Calu3 (cell line): ENCODE measurements around the gene XRCC2. TPM values are rescaled to one million over a fixed set of nuclear protein-coding genes. Genes with fewer than 3 reads are reported as not detected.

Experiments used
- BruUV-seq: library from RNA; stranded (reverse); fragments of 400-500 nt; replicated peaks from 2 replicates; lab custom pipeline; 2021; lab: Mats Ljungman, UMichigan
- CTCF ChIA-PET: fragments of 300-600 bp; sonication (Branson Sonifier 250); formaldehyde crosslinking; loops from one replicate; lab custom pipeline; 2022; ENCODE audit warnings: antibody characterized with exemption; lab: Charles Lee
- DNase-seq: peaks from one replicate; pipeline ENCODE4 v3.0.0; 2022
- H3K27ac Mint-ChIP-seq: one replicate; pipeline ENCODE4 v1.8.0; 2022; ENCODE audit warnings: mixed read lengths; ENCODE audit not compliant: unreplicated experiment
- H3K27me3 Mint-ChIP-seq: one replicate; pipeline ENCODE4 v1.8.0; 2022; ENCODE audit warnings: mixed read lengths; ENCODE audit not compliant: unreplicated experiment
- H3K36me3 Mint-ChIP-seq: one replicate; pipeline ENCODE4 v1.8.0; 2022; ENCODE audit warnings: mild to moderate bottlenecking, moderate library complexity, mixed read lengths; ENCODE audit not compliant: insufficient read depth, unreplicated experiment
- H3K4me1 Mint-ChIP-seq: one replicate; pipeline ENCODE4 v1.8.0; 2022; ENCODE audit warnings: mild to moderate bottlenecking, low read depth, mixed read lengths; ENCODE audit not compliant: unreplicated experiment
- H3K4me3 Mint-ChIP-seq: one replicate; pipeline ENCODE4 v1.8.0; 2022; ENCODE audit warnings: mild to moderate bottlenecking, low read depth, moderate library complexity, mixed read lengths; ENCODE audit not compliant: unreplicated experiment
- H3K9me3 Mint-ChIP-seq: one replicate; pipeline ENCODE4 v1.8.0; 2022; ENCODE audit warnings: low read depth, mixed read lengths; ENCODE audit not compliant: unreplicated experiment
- intact Hi-C: fragments of 100-400 bp; cut with micrococcal nuclease; formaldehyde crosslinking; loops from one replicate; pipeline ENCODE4 v1.10.0; 2022; ENCODE audit not compliant: unreplicated experiment
- total RNA-seq: library from RNA; stranded (reverse); gene quantifications from 2 replicates; pipeline ENCODE4 v1.2.3, GENCODE V29; 2022
- TF ChIP-seq, protein P1 (sequence below): fragments of 200-600 bp; IDR thresholded peaks from one replicate; pipeline ENCODE4 v1.8.0; 2022; ENCODE audit warnings: antibody characterized with exemption; ENCODE audit not compliant: unreplicated experiment

XRCC2 gene
- total RNA-seq, 1 experiment from 2014 or later = 23.1 TPM

DNA sequence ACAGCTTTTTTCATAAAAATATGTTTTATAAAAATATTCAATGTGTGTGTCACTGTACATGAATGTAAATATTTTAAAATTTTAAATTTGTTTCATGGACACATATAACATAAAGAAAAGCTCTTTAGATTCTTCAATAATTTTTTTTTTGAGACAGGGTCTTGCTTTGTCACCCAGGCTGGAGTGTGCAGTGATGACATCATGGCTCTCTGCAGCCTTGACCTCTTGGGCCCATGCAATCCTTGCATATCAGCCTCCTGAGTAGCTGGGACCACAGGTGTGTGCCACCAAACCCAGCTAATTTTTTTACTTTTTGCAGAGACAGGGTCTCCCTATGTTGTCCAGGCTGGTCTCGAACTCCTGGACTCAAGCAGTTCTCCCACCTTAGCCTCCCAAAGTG is 9.9 kb downstream of the XRCC2 start:
- no peak for DNase-seq
- H3K27ac Mint-ChIP-seq = no peak overlapping the region
- intact Hi-C loops = no loop called here
- H3K9me3 Mint-ChIP-seq = no peaks in the 10 kb centered on the region
- TF ChIP-seq, protein P1, sequence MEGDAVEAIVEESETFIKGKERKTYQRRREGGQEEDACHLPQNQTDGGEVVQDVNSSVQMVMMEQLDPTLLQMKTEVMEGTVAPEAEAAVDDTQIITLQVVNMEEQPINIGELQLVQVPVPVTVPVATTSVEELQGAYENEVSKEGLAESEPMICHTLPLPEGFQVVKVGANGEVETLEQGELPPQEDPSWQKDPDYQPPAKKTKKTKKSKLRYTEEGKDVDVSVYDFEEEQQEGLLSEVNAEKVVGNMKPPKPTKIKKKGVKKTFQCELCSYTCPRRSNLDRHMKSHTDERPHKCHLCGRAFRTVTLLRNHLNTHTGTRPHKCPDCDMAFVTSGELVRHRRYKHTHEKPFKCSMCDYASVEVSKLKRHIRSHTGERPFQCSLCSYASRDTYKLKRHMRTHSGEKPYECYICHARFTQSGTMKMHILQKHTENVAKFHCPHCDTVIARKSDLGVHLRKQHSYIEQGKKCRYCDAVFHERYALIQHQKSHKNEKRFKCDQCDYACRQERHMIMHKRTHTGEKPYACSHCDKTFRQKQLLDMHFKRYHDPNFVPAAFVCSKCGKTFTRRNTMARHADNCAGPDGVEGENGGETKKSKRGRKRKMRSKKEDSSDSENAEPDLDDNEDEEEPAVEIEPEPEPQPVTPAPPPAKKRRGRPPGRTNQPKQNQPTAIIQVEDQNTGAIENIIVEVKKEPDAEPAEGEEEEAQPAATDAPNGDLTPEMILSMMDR = no peak
- no peak overlapping the region for H3K4me3 Mint-ChIP-seq
- CTCF ChIA-PET = interaction anchor here (0.7 kb wide), 1 partner anchor 70 kb away, joined by 3 read pairs; no protein-coding TSS in a partner anchor
- H3K36me3 Mint-ChIP-seq = peaks cover 5% of the 10 kb centered on the region
- BruUV-seq = no TSS peak
- peaks cover 8% of the 10 kb centered on the region for H3K4me1 Mint-ChIP-seq
- no peaks in the 10 kb centered on the region for H3K27me3 Mint-ChIP-seq

DNA sequence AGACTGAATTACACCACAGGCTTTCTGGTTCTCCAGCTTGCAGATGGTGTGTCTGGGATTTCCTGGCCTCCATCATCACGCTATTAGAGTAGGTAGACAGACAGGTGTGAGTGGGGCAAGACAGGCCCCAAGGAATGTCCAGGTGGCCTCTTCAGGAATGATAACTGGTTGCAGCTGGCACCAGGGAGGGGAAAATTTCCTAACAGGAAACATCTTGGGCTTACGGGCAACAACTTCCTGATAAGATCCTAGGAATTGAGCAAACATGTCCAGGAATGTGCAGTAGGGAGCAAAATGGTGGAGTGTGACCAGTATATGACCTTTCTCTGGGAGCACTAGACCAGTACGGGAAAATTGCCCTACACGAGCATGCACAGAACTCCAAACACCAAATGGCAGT is 11.3 kb downstream of the XRCC2 start:
- Mint-ChIP-seq H3K36me3 (peaks cover 5% of the 10 kb centered on the region), H3K9me3 (no peaks in the 10 kb centered on the region), H3K27ac (no peak overlapping the region), H3K27me3 (no peaks in the 10 kb centered on the region), H3K4me1 (peaks cover 8% of the 10 kb centered on the region), H3K4me3 (no peak overlapping the region)
- intact Hi-C loops = no loop called here
- CTCF ChIA-PET = no interaction called here
- TF ChIP-seq, protein P1 = no peak
- DNase-seq = no peak
- BruUV-seq = no TSS peak

DNA sequence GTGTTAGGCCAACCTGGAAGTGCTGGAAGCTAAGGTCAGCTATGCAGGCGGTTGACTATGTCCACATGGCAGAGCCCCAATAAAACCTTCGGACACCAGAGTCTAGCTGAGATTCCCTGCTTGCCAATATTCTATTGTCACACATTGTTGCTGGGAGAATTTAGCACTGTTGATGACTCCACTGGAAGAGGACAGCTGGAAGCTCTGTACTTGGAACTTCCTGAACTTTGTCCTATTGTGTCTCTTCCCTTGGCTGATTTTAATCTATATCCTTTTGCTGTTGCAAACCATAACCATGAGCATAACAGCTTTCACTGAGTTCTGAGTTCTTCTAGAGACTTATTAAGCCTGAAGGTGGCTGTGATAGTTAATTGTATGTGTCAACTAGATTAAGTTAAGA is 12.0 kb downstream of the XRCC2 start:
- BruUV-seq = no TSS peak

DNA sequence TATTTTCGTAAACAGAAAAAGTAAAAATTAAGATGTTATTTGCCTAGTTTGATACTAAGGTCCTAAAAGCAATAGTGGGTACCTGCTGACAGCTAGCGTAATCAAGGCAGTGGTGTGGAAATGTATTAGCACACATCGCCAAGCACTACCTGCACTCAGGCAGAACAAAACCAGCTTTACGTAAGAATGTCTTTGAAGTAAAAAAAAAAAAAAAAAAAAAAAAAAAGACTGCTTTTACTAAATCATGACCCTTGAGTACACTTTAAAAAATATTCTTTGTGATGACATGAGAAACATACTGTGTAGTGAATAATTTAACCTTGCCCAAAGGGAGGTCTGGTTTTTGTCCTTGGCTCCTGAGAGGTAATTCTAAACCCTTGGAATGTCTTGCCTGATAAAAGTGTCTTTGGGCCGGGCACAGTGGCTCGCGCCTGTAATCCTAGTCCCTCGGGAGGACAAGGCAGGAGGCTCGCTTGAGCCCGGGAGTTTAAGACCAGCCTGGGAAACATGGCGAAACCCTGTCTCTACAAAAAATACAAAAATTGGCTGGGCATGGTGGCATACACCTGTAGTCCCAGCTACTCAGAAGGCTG is 12.7 kb downstream of the XRCC2 start:
- TF ChIP-seq, protein P1 = no peak
- CTCF ChIA-PET = no interaction called here
- Mint-ChIP-seq H3K27ac (no peak overlapping the region), H3K4me1 (peaks cover 8% of the 10 kb centered on the region), H3K4me3 (no peak overlapping the region), H3K36me3 (peaks cover 11% of the 10 kb centered on the region), H3K9me3 (no peaks in the 10 kb centered on the region), H3K27me3 (no peaks in the 10 kb centered on the region)
- no TSS peak for BruUV-seq
- no peak for DNase-seq
- intact Hi-C loops = no loop called here

More for the DNA sequence above, 12.0 kb downstream of the XRCC2 start:
- no peak overlapping the region for H3K27ac Mint-ChIP-seq
- no peaks in the 10 kb centered on the region for H3K27me3 Mint-ChIP-seq
- H3K4me1 Mint-ChIP-seq = peaks cover 8% of the 10 kb centered on the region
- H3K9me3 Mint-ChIP-seq = no peaks in the 10 kb centered on the region
- DNase-seq = no peak
- H3K4me3 Mint-ChIP-seq = no peak overlapping the region
- H3K36me3 Mint-ChIP-seq = peaks cover 5% of the 10 kb centered on the region
- intact Hi-C loops = no loop called here
- TF ChIP-seq, protein P1 = no peak
- CTCF ChIA-PET = no interaction called here
